ENCODE results near the gene TSHR.

- TF ChIP-seq CTCF (IDR thresholded peaks at IDR 0.05) (no peak), POLR2A (IDR thresholded peaks at IDR 0.05) (no peak)
Observed at GRCh38 chr14:81161088-81161487, 205.7 kb downstream of the TSHR start.

Data from sigmoid colon (tissue), 3 donors.